Metanephros (tissue), 2 donors: ENCODE results near the gene VWA7. TPM values are rescaled to one million over a fixed set of nuclear protein-coding genes. Genes with fewer than 3 reads are reported as not detected.

Experiments used
- small RNA-seq: library from RNA; depleted of rRNA; stranded (forward); fragments of <200 nt; gene quantifications from one replicate; pipeline ENCODE3, GENCODE V24; 2014; ENCODE audit warnings: low replicate concordance
- total RNA-seq: library from RNA; depleted of rRNA; stranded (reverse); fragments of >200 nt; gene quantifications from one replicate; pipeline ENCODE4 v1.2.3, GENCODE V29; 2014

VWA7 gene
- 8.6 TPM for total RNA-seq

GRCh38 chr6:31776989-31777666, at the start of gene VWA7:
TSS of gene VWA7 (minus strand) at chr6:31777328. CDS start at chr6:31776779, 549 bp downstream.

GRCh38 chr6:31815025-31815838, 38.1 kb upstream of the VWA7 start, which contains the start of the genes HSPA1A and HSPA1L:
TSS of gene HSPA1A (plus strand) at chr6:31815543. CDS start at chr6:31815757, 214 bp downstream.
TSS of gene HSPA1L (minus strand) at chr6:31815283. CDS start at chr6:31811972, 3,311 bp downstream.

GRCh38 chr6:31806470-31807272, 29.5 kb upstream of the VWA7 start, which contains the start of gene LSM2:
TSS of gene LSM2 (minus strand) at chr6:31806966. CDS start at chr6:31806757, 209 bp downstream.

GRCh38 chr6:31795616-31796298, 18.6 kb upstream of the VWA7 start, which contains the start of gene VARS1:
TSS of gene VARS1 (minus strand) at chr6:31795752. CDS start at chr6:31795217, 535 bp downstream.

GRCh38 chr6:31762356-31762755, 14.8 kb downstream of the VWA7 start, which contains the start of gene SAPCD1:
TSS of gene SAPCD1 (plus strand) at chr6:31762656. CDS start at chr6:31763055, 399 bp downstream.

GRCh38 chr6:31739639-31740396, 37.3 kb downstream of the VWA7 start, which contains the start of gene MSH5:
TSS of gene MSH5 (plus strand) at chr6:31740005. CDS start at chr6:31740467, 462 bp downstream.

GRCh38 chr6:31736021-31736767, 40.9 kb downstream of the VWA7 start, which contains the start of gene CLIC1:
TSS of gene CLIC1 (minus strand) at chr6:31736530. CDS start at chr6:31736300, 230 bp downstream.

GRCh38 chr6:31728767-31729514, 48.2 kb downstream of the VWA7 start, which contains the start of gene DDAH2:
TSS of gene DDAH2 (minus strand) at chr6:31729299. CDS start at chr6:31729161, 138 bp downstream.

GRCh38 chr6:31723245-31723979, 53.7 kb downstream of the VWA7 start, which contains the start of gene MPIG6B:
TSS of gene MPIG6B (plus strand) at chr6:31723373. CDS start at chr6:31723384, 11 bp downstream.

GRCh38 chr6:31721351-31722020, 55.6 kb downstream of the VWA7 start, which contains the start of gene LY6G6C:
TSS of gene LY6G6C (minus strand) at chr6:31721746. CDS start at chr6:31721679, 67 bp downstream.

Small RNA genes lying within 50 kb of the gene (small RNA-seq; reads per million reads assigned to genes)
- gene MSH5-SAPCD1 (not detected), gene RF00019 (not detected), gene RNU6-850P (not detected), gene SAPCD1 (not detected)

Other genes with a start within 250 kb of the VWA7 start
- gene MCCD1, start 248.4 kb downstream of the VWA7 start, total RNA-seq = 9.8 TPM
- 530 TPM for gene DDX39B, start 235.3 kb downstream of the VWA7 start, total RNA-seq
- gene ATP6V1G2, start 230.7 kb downstream of the VWA7 start, total RNA-seq = 2.2 TPM
- 26.4 TPM for gene NFKBIL1, start 229.7 kb downstream of the VWA7 start, total RNA-seq
- not detected for gene LTA, start 205.0 kb downstream of the VWA7 start, total RNA-seq
- gene TNF, start 201.8 kb downstream of the VWA7 start, total RNA-seq = 0.35 TPM
- gene LTB, start 194.9 kb downstream of the VWA7 start, total RNA-seq = 3.1 TPM
- 12.3 TPM for gene LST1, start 191.1 kb downstream of the VWA7 start, total RNA-seq
- 0.35 TPM for gene NCR3, start 184.3 kb downstream of the VWA7 start, total RNA-seq
- gene AIF1, start 162.1 kb downstream of the VWA7 start, total RNA-seq = 18.7 TPM
- 111 TPM for gene PRRC2A, start 156.6 kb downstream of the VWA7 start, total RNA-seq
- 208 TPM for gene BAG6, start 124.7 kb downstream of the VWA7 start, total RNA-seq
- 24.0 TPM for gene APOM, start 121.4 kb downstream of the VWA7 start, total RNA-seq
- 18.3 TPM for gene C6orf47, start 116.5 kb downstream of the VWA7 start, total RNA-seq
- 16.5 TPM for gene GPANK1, start 112.3 kb downstream of the VWA7 start, total RNA-seq
- 99.5 TPM for gene CSNK2B, start 111.2 kb downstream of the VWA7 start, total RNA-seq
- gene LY6G5B, start 107.4 kb downstream of the VWA7 start, total RNA-seq = 3.3 TPM
- gene LY6G5C, start 96.3 kb downstream of the VWA7 start, total RNA-seq = 1.1 TPM
- gene ABHD16A, start 74.0 kb downstream of the VWA7 start, total RNA-seq = 56.0 TPM
- gene LY6G6F, start 70.5 kb downstream of the VWA7 start, total RNA-seq = not detected
- not detected for gene LY6G6D, start 62.0 kb downstream of the VWA7 start, total RNA-seq
- gene LY6G6C, start 55.6 kb downstream of the VWA7 start, total RNA-seq = not detected
- 4.7 TPM for gene MPIG6B, start 54.0 kb downstream of the VWA7 start, total RNA-seq
- 121 TPM for gene DDAH2, start 48.0 kb downstream of the VWA7 start, total RNA-seq
- 227 TPM for gene CLIC1, start 40.8 kb downstream of the VWA7 start, total RNA-seq
- gene MSH5, start 37.3 kb downstream of the VWA7 start, total RNA-seq = 18.9 TPM
- gene SAPCD1, start 14.7 kb downstream of the VWA7 start, total RNA-seq = 4.3 TPM
- gene VARS1, start 18.4 kb upstream of the VWA7 start, total RNA-seq = 38.8 TPM
- 33.5 TPM for gene LSM2, start 29.6 kb upstream of the VWA7 start, total RNA-seq
- gene HSPA1L, start 38.0 kb upstream of the VWA7 start, total RNA-seq = 2.9 TPM
- gene HSPA1A, start 38.2 kb upstream of the VWA7 start, total RNA-seq = 1,222 TPM
- 1,232 TPM for gene HSPA1B, start 50.4 kb upstream of the VWA7 start, total RNA-seq
- gene NEU1, start 85.5 kb upstream of the VWA7 start, total RNA-seq = 46.4 TPM
- gene SLC44A4, start 101.7 kb upstream of the VWA7 start, total RNA-seq = 28.4 TPM
- gene EHMT2, start 120.4 kb upstream of the VWA7 start, total RNA-seq = 71.4 TPM
- gene ZBTB12, start 124.8 kb upstream of the VWA7 start, total RNA-seq = 14.4 TPM
- gene C2, start 150.4 kb upstream of the VWA7 start, total RNA-seq = 7.1 TPM
- 9.9 TPM for gene CFB, start 168.8 kb upstream of the VWA7 start, total RNA-seq
- gene NELFE, start 181.6 kb upstream of the VWA7 start, total RNA-seq = 50.0 TPM
- gene SKIC2, start 181.8 kb upstream of the VWA7 start, total RNA-seq = 53.5 TPM
- gene DXO, start 194.8 kb upstream of the VWA7 start, total RNA-seq = 20.1 TPM
- 48.4 TPM for gene C4A, start 204.7 kb upstream of the VWA7 start, total RNA-seq
- gene C4B, start 237.5 kb upstream of the VWA7 start, total RNA-seq = 45.4 TPM